Measurements from ENCODE around the gene UST. TPM values are rescaled to one million over a fixed set of nuclear protein-coding genes. Genes with fewer than 3 reads are reported as not detected.

UST gene
- total RNA-seq, 2 experiments from 2014 or later: 1.9 to 3.7 TPM

- H3K4me1 ChIP-seq (ENCODE audit: insufficient read depth, low read length): peaks cover 2% of the 10 kb centered on the region
- no peak overlapping the region for H3K4me3 ChIP-seq (ENCODE audit: low read length)
- H3K27ac Mint-ChIP-seq: no peak overlapping the region
- ChIA-PET POLR2A (no interaction called here), CTCF (no interaction called here)
- ATAC-seq (ENCODE audit: poor library complexity): no peak
- H3K27me3 Mint-ChIP-seq: no peaks in the 10 kb centered on the region
- intact Hi-C loops (cut with DNase I, micrococcal nuclease): no loop called here
- peaks cover 4% of the 10 kb centered on the region for H3K36me3 Mint-ChIP-seq (ENCODE audit: low read depth)
- no peaks in the 10 kb centered on the region for H3K27me3 ChIP-seq (ENCODE audit: control insufficient read depth in 1 of 2, insufficient read depth in 2 of 2, low read length in 2 of 2)
- no peaks in the 10 kb centered on the region for H3K36me3 ChIP-seq (ENCODE audit: insufficient read depth, low read length)
- no peak for TF ChIP-seq CTCF (IDR thresholded peaks at IDR 0.05)
- no peaks in the 10 kb centered on the region for H3K4me1 Mint-ChIP-seq (ENCODE audit: low read depth)
- no peak overlapping the region for H3K4me3 Mint-ChIP-seq
- no peaks in the 10 kb centered on the region for H3K9me3 Mint-ChIP-seq
- no peaks in the 10 kb centered on the region for H3K9me3 ChIP-seq (ENCODE audit: control insufficient read depth in 1 of 2, insufficient read depth in 1 of 2, low read length in 2 of 2)
- H3K27ac ChIP-seq (ENCODE audit: low read depth in 1 of 2, low read length in 2 of 2): no peak overlapping the region
- no peak for DNase-seq
Measured at GRCh38 chr6:149007846-149008245, 261.0 kb downstream of the UST start.

GRCh38 chr6:149008741-149009140, 261.9 kb downstream of the UST start:
- POLR2A ChIA-PET: no interaction called here

GRCh38 chr6:149012040-149012545, 265.3 kb downstream of the UST start:
- Mint-ChIP-seq H3K4me1 (ENCODE audit: low read depth) (no peaks in the 10 kb centered on the region), H3K36me3 (ENCODE audit: low read depth) (no peaks in the 10 kb centered on the region), H3K27me3 (no peaks in the 10 kb centered on the region), H3K4me3 (no peak overlapping the region), H3K27ac (no peak overlapping the region), H3K9me3 (no peaks in the 10 kb centered on the region)
- POLR2A ChIA-PET: no interaction called here
- no peaks in the 10 kb centered on the region for H3K9me3 ChIP-seq (ENCODE audit: control insufficient read depth in 1 of 2, insufficient read depth in 1 of 2, low read length in 2 of 2)
- DNase-seq (no peak), ATAC-seq (ENCODE audit: poor library complexity) (no peak)
- no peaks in the 10 kb centered on the region for H3K4me1 ChIP-seq (ENCODE audit: insufficient read depth, low read length)
- CTCF ChIA-PET: no interaction called here
- no peaks in the 10 kb centered on the region for H3K36me3 ChIP-seq (ENCODE audit: insufficient read depth, low read length)
- H3K4me3 ChIP-seq (ENCODE audit: low read length): no peak overlapping the region
- H3K27ac ChIP-seq (ENCODE audit: low read depth in 1 of 2, low read length in 2 of 2): no peak overlapping the region
- intact Hi-C loops (cut with DNase I, micrococcal nuclease): no loop called here
- no peak for TF ChIP-seq CTCF (IDR thresholded peaks at IDR 0.05)
- no peaks in the 10 kb centered on the region for H3K27me3 ChIP-seq (ENCODE audit: control insufficient read depth in 1 of 2, insufficient read depth in 2 of 2, low read length in 2 of 2)

More at GRCh38 chr6:149008741-149009140, 261.9 kb downstream of the UST start:
- no peaks in the 10 kb centered on the region for H3K27me3 ChIP-seq (ENCODE audit: control insufficient read depth in 1 of 2, insufficient read depth in 2 of 2, low read length in 2 of 2)
- ATAC-seq (ENCODE audit: poor library complexity) (no peak), DNase-seq (no peak)
- intact Hi-C loops (cut with DNase I, micrococcal nuclease): no loop called here
- no peak overlapping the region for H3K27ac Mint-ChIP-seq
- H3K4me3 ChIP-seq (ENCODE audit: low read length): no peak overlapping the region
- no peak overlapping the region for H3K4me3 Mint-ChIP-seq
- no peaks in the 10 kb centered on the region for H3K9me3 Mint-ChIP-seq
- H3K27ac ChIP-seq (ENCODE audit: low read depth in 1 of 2, low read length in 2 of 2): no peak overlapping the region
- no peaks in the 10 kb centered on the region for H3K4me1 ChIP-seq (ENCODE audit: insufficient read depth, low read length)
- H3K36me3 ChIP-seq (ENCODE audit: insufficient read depth, low read length): no peaks in the 10 kb centered on the region
- no peak for TF ChIP-seq CTCF (IDR thresholded peaks at IDR 0.05)
- H3K36me3 Mint-ChIP-seq (ENCODE audit: low read depth): peaks cover 4% of the 10 kb centered on the region
- H3K9me3 ChIP-seq (ENCODE audit: control insufficient read depth in 1 of 2, insufficient read depth in 1 of 2, low read length in 2 of 2): no peaks in the 10 kb centered on the region
- no peaks in the 10 kb centered on the region for H3K4me1 Mint-ChIP-seq (ENCODE audit: low read depth)
- CTCF ChIA-PET: no interaction called here
- no peaks in the 10 kb centered on the region for H3K27me3 Mint-ChIP-seq

Measured in CD4-positive, alpha-beta T cell (primary cell).